HG03520 (cell line): ENCODE data around the gene SGSH.
"Not testable (repeated sequence)": the region's sequence is repeated elsewhere in the genome, so short reads cannot be mapped to it uniquely, and the experiment has no call there.

Experiments used
- ATAC-seq: cut with Tn5 transposase; IDR thresholded peaks from one replicate; pipeline ENCODE4 v1.9.1; 2021; ENCODE audit warnings: mild to moderate bottlenecking, moderate library complexity; ENCODE audit not compliant: unreplicated experiment

Gene SGSH

GRCh38 chr17:80253631-80254395 lies 33.7 kb upstream of the SGSH start:
- ATAC-seq = no peak

- ATAC-seq = no peak
These were observed 32.7 kb upstream of the SGSH start for GRCh38 chr17:80252871-80253270.

GRCh38 chr17:80251966-80252365 lies 31.8 kb upstream of the SGSH start:
- no peak for ATAC-seq

GRCh38 chr17:80248894-80249710 lies 29.0 kb upstream of the SGSH start:
- no peak for ATAC-seq

- no peak for ATAC-seq
These were observed 28.1 kb upstream of the SGSH start for GRCh38 chr17:80248001-80248893.

GRCh38 chr17:80247561-80247960 lies 27.4 kb upstream of the SGSH start:
- no peak for ATAC-seq

GRCh38 chr17:80246726-80247125 lies 26.6 kb upstream of the SGSH start:
- no peak for ATAC-seq

- no peak for ATAC-seq
These were observed 26.1 kb upstream of the SGSH start for GRCh38 chr17:80246266-80246681.

- ATAC-seq = no peak
These were observed 25.6 kb upstream of the SGSH start for GRCh38 chr17:80245566-80246265.

- no peak for ATAC-seq
These were observed 24.9 kb upstream of the SGSH start for GRCh38 chr17:80244871-80245509.

GRCh38 chr17:80244448-80244847 lies 24.3 kb upstream of the SGSH start:
- not testable (repeated sequence) for ATAC-seq

- no peak for ATAC-seq
These were observed 23.6 kb upstream of the SGSH start for GRCh38 chr17:80243526-80244433.

GRCh38 chr17:80242505-80242904 lies 22.4 kb upstream of the SGSH start:
- ATAC-seq = no peak

- ATAC-seq = no peak
These were observed 17.3 kb upstream of the SGSH start for GRCh38 chr17:80237386-80237785.

- ATAC-seq = no peak
These were observed 16.8 kb upstream of the SGSH start for GRCh38 chr17:80236911-80237310.

- no peak for ATAC-seq
These were observed 13.1 kb upstream of the SGSH start for GRCh38 chr17:80233202-80233601.

GRCh38 chr17:80232438-80232837 lies 12.3 kb upstream of the SGSH start:
- ATAC-seq = no peak

- no peak for ATAC-seq
These were observed 8.9 kb upstream of the SGSH start for GRCh38 chr17:80229011-80229410.

- no peak for ATAC-seq
These were observed 8.3 kb upstream of the SGSH start for GRCh38 chr17:80228477-80228876.
